ENCODE measurements around the gene ENGASE.

- TF ChIP-seq POLR2A (IDR thresholded peaks at IDR 0.05; ENCODE audit: low read depth, low read length) (no peak), CTCF (conservative IDR thresholded peaks at IDR 0.05; ENCODE audit: low read depth, low read length) (no peak)
These were observed 39.3 kb downstream of the ENGASE start for GRCh38 chr17:79113699-79114457.
